Activated CD4-positive, CD25-positive, alpha-beta regulatory T cell (primary cell): ENCODE data around the gene CACNA1D.
A peak's percentile ranks its signal among the peaks of the same experiment; 100 is the strongest.

Source experiments
- DNase-seq, 4 experiments: peaks; one replicate each; lab custom pipeline; 2025; lab: John Stamatoyannopoulos, UW

CACNA1D gene

DNA sequence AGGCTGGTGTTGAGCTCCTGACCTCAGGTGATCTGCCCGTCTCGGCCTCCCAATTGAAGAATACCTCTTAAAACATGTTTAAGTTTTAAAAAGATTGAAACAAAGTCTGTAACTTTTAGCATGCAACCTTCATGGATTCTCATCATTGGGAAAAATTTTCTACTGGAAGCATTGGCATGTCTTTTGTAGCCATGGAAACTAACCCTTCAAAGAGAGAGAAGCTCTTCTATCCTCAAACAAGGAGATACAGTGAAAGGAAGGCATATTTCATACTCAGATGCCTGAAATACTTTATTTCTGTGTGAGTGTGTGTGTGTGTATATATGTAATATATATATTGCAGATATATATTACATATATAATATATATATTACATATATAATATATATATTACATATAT lies 196.9 kb downstream of the CACNA1D start:
- no peak for DNase-seq

- DNase-seq = no peak
These were observed 197.5 kb downstream of the CACNA1D start for GRCh38 chr3:53691885-53692284.

GRCh38 chr3:53693451-53693850 lies 199.0 kb downstream of the CACNA1D start:
- DNase-seq = no peak

DNA sequence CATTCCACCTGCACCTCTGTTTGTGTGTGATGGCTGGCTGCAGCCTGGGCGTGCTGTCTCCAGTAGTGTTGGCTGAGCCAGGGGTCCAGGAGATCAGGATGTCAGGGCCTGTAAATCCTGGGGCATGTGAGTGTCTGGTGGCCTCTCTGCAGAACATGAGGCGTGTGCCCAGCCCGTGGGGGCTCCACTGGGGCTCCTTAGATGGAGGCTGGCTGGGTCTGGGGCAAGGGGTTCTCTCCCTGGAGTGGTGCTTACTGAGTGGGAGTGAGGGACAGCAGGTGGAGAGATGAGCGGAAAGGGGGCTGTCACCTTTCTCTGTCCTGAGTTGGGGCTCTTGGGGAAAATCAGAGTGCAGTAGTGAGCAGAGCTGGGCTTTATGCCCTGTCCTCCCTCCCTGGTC lies 199.6 kb downstream of the CACNA1D start:
- DNase-seq = no peak

DNA sequence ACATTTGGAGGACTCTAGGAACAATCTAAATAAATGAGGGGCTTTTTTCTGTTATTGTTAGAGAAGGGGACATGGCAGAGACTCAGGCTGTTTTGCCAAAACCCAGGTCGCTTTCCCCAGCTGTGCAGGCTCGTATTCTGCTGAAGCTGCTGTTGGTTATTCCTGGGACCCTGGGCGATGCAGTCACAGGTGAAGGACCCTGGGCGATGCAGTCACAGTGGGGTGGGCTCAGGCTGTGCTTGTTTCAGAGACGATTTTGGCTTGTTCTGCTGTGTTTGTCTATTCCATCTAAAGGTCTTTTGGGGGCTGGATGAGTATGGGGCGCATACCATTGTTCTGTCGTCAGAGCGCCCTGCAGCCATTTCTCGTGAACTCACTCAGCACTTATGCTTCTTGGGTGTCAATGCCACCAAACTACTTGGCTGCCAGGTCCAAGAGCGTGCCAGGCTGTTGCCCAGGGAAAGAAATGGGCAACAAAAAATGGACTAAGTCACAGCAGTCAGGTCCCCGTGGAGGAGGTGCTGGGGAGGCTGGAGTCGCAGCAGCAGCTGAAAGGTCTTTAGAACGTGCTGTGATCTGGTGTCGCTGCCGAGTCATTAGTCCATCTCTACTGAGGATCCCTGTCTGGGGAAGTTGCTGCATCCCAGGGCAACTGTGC lies 200.4 kb downstream of the CACNA1D start:
- no peak for DNase-seq

- no peak for DNase-seq
These were observed 200.9 kb downstream of the CACNA1D start for GRCh38 chr3:53695324-53695690.

- DNase-seq = no peak
These were observed 202.2 kb downstream of the CACNA1D start for GRCh38 chr3:53696401-53697172.

DNA sequence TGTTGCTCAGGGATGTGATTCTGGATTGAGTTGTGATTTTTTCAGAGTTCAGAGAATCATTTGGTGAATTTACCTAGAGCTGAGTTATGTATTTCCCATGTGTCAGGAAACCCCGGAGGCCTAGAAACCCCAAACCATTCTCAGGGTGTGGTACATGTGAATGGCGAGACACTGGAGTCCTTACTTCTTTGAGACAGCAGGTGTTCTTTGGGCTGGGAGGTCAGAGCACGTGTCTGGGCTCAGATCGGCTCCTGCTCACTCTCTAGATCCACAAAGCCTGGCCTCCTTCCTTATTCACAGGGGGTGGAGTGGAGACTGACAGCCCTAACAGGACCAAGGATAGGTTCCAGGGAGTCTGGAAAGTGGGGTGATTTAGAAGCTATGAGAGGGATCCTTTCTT lies 206.0 kb downstream of the CACNA1D start:
- DNase-seq = no peak

DNA sequence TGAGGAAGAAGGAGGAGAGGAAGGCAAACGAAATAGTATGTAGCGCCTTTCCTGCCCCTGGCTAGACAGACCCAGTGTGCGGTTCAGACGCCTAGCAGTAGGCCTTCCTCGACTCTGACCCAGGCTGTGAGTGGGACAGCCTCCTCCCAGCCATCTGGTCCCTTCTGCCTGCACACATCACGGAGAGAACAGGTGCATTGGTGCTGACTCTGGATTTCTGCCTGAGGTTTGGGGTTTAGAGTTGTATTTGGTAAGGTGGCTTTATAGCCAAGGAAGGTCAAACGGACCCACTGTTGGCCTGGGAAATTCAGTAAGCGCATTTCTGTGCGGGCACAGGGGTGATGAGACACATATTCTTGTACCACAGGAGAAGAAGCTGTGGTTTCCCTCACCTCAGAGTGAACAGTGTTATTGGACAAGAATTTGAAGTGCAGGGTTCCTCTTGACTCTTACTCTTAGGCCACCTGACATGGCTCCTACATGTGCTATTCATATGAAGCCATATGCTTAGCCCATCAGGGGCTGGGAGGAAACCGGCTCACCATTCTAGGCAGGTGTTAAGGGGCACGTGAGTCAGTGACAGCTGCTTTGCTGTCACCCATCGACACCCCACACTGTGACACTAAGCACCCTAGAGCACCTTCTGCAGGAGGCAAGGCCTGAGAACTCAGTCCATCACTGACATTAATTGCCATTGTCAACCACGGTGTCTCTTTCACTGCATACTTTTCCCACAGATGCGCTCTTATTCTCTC lies 208.5 kb downstream of the CACNA1D start:
- DNase-seq = no peak

DNA sequence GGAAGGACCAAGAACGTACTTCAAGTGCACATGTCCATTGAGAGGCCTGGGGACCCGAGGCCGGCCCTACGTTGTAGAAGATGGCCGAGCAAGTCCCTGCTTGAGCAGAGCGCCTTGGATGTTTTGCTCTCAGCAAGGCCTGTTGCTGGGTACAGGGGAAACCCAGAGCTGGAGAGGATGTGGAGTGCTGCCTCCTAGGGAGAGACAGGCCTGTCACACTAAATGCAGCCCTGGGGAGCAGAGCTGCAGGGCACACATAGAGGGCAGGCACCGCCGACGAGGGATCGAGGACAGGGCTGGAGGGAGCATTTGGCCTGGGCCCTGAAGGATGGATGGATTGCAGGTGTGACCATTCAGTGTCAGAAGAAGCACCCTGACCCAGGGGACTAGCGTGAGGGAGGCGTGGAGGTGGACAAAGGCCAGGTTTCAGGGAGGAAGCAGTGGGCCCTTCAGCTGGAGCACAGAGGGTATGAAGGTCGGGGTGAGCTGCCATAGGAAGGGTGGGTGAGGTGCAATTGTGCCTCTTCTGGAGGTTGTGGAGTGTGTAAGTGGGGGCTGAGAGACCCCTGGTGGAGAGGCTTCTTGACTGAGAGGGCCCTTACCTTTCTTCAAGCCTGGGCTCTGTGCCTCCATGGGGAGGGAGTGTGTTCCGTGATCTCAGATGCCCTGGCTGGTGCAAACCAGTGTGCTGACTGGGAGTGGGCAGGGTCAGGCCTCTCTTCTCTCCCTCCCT lies 209.4 kb downstream of the CACNA1D start:
- DNase-seq = no peak

DNA sequence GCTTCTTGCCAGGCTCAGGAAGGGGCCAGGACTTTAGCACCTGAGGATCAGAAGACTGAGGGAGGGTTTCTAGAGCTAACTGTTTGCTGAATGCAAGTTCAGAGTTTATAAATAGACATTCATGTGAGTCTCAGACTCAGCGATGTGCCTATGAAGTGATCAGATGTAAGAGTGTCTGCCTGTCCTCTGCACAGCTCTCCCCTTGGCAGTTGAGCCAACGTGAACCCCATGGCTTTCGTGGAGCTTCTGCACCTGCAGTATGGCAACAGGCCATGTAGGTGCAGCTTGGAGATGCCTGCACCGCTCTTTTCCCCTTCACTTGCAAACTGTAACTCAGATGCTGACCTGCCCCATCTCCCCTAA lies 209.9 kb downstream of the CACNA1D start:
- no peak for DNase-seq

GRCh38 chr3:53705024-53705745 lies 210.8 kb downstream of the CACNA1D start:
- no peak for DNase-seq

DNA sequence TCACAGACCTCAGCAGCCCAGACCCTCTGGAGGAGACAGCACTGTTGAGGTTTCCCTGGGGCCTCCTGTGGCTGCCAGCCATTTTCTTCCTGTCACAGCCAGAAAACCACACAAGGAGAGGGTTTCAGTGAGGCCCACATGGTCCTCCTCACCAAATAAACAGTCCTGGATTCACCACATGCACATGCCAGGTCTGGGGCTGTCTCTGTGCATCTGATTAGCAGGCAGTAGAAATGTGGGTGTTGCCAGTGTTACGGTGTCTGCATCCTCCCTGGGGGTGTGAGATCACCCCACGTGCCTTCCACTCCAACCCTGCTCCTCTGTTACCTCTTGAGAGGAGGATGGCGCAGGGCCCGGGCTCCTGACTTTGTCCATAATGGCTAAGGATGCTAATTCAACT lies 211.4 kb downstream of the CACNA1D start:
- DNase-seq = no peak

DNA sequence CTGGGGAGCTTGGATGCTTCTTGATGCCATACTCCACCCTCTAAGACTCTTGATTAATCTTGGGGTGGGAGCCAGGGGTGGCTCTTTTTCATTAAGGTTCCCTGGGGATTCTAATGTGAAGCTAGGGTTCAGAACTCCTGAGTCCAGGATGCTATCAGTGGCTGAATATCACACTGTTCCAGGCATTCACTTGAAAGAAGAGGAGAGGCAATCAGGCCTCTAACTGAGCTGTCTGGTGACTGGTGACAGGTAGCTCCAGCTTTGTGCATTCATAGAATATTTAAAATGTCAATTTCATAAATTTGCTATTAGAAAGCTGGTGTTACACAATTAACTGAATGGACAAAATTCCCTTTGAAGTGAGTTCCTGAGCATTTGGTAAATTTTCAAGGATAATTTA lies 212.8 kb downstream of the CACNA1D start:
- DNase-seq = no peak

GRCh38 chr3:53708001-53708621 lies 213.7 kb downstream of the CACNA1D start:
- DNase-seq = no peak

GRCh38 chr3:53709256-53709655 lies 214.8 kb downstream of the CACNA1D start:
- no peak for DNase-seq

- peak; percentile 8 to 29 (median 15) for DNase-seq
These were observed 215.7 kb downstream of the CACNA1D start for GRCh38 chr3:53709860-53710674.

DNA sequence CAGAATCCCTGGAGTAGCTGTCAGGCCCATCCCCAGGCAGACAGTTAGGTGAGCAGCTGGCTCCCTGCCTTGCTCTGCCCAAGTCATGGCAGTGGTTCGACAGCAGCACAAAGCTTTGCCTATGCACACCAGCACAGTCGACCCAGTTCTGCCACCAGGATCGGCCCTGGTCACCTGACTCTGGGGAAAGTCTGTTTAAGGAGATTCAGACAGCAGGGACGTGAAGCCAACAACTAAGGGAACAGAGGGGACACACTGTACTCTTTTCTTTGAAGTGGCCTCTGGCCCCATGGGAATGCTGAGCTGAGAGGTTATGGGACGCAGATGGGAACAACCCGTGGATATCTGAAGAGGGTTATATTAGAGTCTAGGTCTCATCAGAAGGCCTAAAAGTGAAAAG lies 217.0 kb downstream of the CACNA1D start:
- DNase-seq = no peak

- no peak for DNase-seq
These were observed 218.5 kb downstream of the CACNA1D start for GRCh38 chr3:53712817-53713388.

DNA sequence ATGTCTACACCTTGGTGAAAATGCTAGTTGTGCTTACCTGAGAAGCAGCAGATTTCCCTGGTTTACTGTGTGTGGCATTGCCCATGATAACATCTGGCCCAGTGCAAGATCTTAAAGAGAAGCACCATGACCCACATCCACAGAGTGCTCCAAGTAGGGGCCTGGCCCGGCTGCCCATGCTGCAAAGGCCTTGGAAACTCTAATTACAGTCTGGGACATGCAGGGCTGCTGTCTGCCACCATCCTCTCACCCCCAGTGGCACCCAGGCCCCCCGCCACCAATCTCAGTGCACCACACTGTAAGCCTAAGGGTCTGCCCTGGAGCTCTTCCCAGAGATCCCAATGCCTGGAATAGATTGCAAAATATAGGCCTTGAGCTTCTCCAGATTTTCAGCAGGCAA lies 219.2 kb downstream of the CACNA1D start:
- DNase-seq = no peak
